B cell (primary cell): ENCODE data around the gene CANT1. TPM values are rescaled to one million over a fixed set of nuclear protein-coding genes. Genes with fewer than 3 reads are reported as not detected.

Experiments used
- ATAC-seq: fragments of 200-7000 bp; cut with Tn5 transposase; one replicate; pipeline ENCODE4 v1.10.0; 2021; ENCODE audit warnings: low read depth, mild to moderate bottlenecking, moderate number of reproducible peaks, moderate library complexity
- CTCF ChIA-PET: fragments of 350-600 bp; sonication (Branson Sonifier 250); formaldehyde crosslinking; loops from one replicate; lab custom pipeline; 2021; ENCODE audit warnings: antibody characterized with exemption, inconsistent platforms; lab: Charles Lee
- POLR2A ChIA-PET: fragments of 350-600 bp; sonication (Branson Sonifier 250); formaldehyde crosslinking; loops from one replicate; lab custom pipeline; 2021; ENCODE audit warnings: antibody characterized with exemption; lab: Charles Lee
- DNase-seq: peaks from one replicate; pipeline ENCODE4 v3.0.0; 2013
- H2AFZ ChIP-seq: 2 replicates; pipeline ENCODE4 v1.6.1; 2012; ENCODE audit warnings: mild to moderate bottlenecking, low read depth, low read length; ENCODE audit not compliant: insufficient read depth, poor library complexity, severe bottlenecking
- H3K27ac ChIP-seq, 2 donors: 1 replicate in 1 of 2; 2 replicates in 1 of 2; pipeline ENCODE4 v1.5.1; 2012 to 2013; ENCODE audit warnings: low read length in 2 of 2, mild to moderate bottlenecking in 2 of 2, moderate library complexity in 1 of 2
- H3K27me3 ChIP-seq, 4 experiments: fragments of 200-600 bp in 1 of 4; sonication (generic) in 1 of 4; replicated peaks in 1 of 4; 1 replicate in 2 of 4; 2 replicates in 2 of 4; pipeline versions ENCODE4 v1.6.1 to v1.7.0; 2013 to 2016; ENCODE audit warnings: low read length in 3 of 4, mild to moderate bottlenecking in 2 of 4, mixed read lengths in 1 of 4, moderate library complexity in 1 of 4; ENCODE audit not compliant: insufficient read depth in 4 of 4, control insufficient read depth in 3 of 4; ENCODE audit errors: control extremely low read depth in 1 of 4
- H3K36me3 ChIP-seq, 2 experiments: replicated peaks in 1 of 2; 1 replicate in 1 of 2; 2 replicates in 1 of 2; pipeline versions ENCODE4 v1.6.1 to v1.7.1; 2013; ENCODE audit warnings: low read length in 1 of 2; ENCODE audit not compliant: insufficient read depth in 2 of 2, control insufficient read depth in 1 of 2; ENCODE audit errors: control extremely low read depth in 1 of 2, extremely low read depth in 1 of 2
- H3K4me1 ChIP-seq, 2 donors: fragments of 200-600 bp in 1 of 2; sonication (generic) in 1 of 2; 1 replicate in 1 of 2; 2 replicates in 1 of 2; pipeline versions ENCODE4 v1.5.1 to v1.6.1; 2013 to 2017; ENCODE audit warnings: low read length in 2 of 2; ENCODE audit not compliant: control insufficient read depth in 2 of 2, insufficient read depth in 2 of 2
- H3K4me2 ChIP-seq: replicated peaks from 2 replicates; pipeline ENCODE3; 2012; ENCODE audit warnings: mild to moderate bottlenecking, low read depth, low read length; ENCODE audit not compliant: poor library complexity, severe bottlenecking
- H3K4me3 ChIP-seq, 5 experiments: fragments of 200-600 bp in 1 of 5; sonication (generic) in 1 of 5; 1 replicate in 3 of 5; 2 replicates in 2 of 5; pipeline versions ENCODE4 v1.5.1 to v1.7.0; 2011 to 2016; ENCODE audit warnings: low read length in 4 of 5, mild to moderate bottlenecking in 4 of 5, low read depth in 2 of 5, control low read depth in 1 of 5, moderate library complexity in 1 of 5; ENCODE audit not compliant: insufficient read depth in 1 of 5; ENCODE audit errors: control extremely low read depth in 1 of 5, extremely low read depth in 1 of 5
- H3K79me2 ChIP-seq: fragments of 200-600 bp; sonication (generic); one replicate; pipeline ENCODE4 v1.6.0; 2016; ENCODE audit warnings: low read length; ENCODE audit not compliant: control insufficient read depth, insufficient read depth
- H3K9ac ChIP-seq: fragments of 200-600 bp; sonication (generic); 2 replicates; pipeline ENCODE4 v1.6.1; 2017; ENCODE audit warnings: mild to moderate bottlenecking, low read length, moderate library complexity
- H3K9me3 ChIP-seq, 3 donors: one replicate each; pipeline versions ENCODE4 v1.6.1 to v1.7.1; 2013; ENCODE audit warnings: low read length in 2 of 3; ENCODE audit not compliant: control insufficient read depth in 2 of 3, insufficient read depth in 1 of 3; ENCODE audit errors: control extremely low read depth in 1 of 3
- H4K20me1 ChIP-seq: 2 replicates; pipeline ENCODE4 v1.6.0; 2012; ENCODE audit warnings: mild to moderate bottlenecking, low read length; ENCODE audit not compliant: insufficient read depth, control insufficient read depth, poor library complexity, severe bottlenecking
- H3K27ac Mint-ChIP-seq: one replicate; pipeline ENCODE4 v1.8.0; 2021; ENCODE audit warnings: mixed read lengths
- H3K27me3 Mint-ChIP-seq: one replicate; pipeline ENCODE4 v1.8.0; 2021; ENCODE audit warnings: mixed read lengths
- H3K4me1 Mint-ChIP-seq: one replicate; pipeline ENCODE4 v1.8.0; 2021; ENCODE audit warnings: mixed read lengths
- H3K4me3 Mint-ChIP-seq: one replicate; pipeline ENCODE4 v1.8.0; 2021; ENCODE audit warnings: mixed read lengths
- H3K9me3 Mint-ChIP-seq: one replicate; pipeline ENCODE4 v1.8.0; 2022; ENCODE audit warnings: mixed read lengths; ENCODE audit not compliant: insufficient read depth
- EZH2 ChIP-seq: IDR thresholded peaks from 2 replicates; pipeline ENCODE4 v1.6.1; 2012; ENCODE audit warnings: borderline replicate concordance, low read depth, mild to moderate bottlenecking, moderate library complexity, low read length; ENCODE audit not compliant: insufficient read depth, poor library complexity, severe bottlenecking
- WGBS: methylation state at CpG from one replicate; pipeline ENCODE4 v1.1.5; 2013; ENCODE audit warnings: missing lambda C conversion rate; ENCODE audit not compliant: insufficient coverage; 5-methylcytosine and 5-hydroxymethylcytosine counted together
- intact Hi-C: fragments of 100-400 bp; cut with micrococcal nuclease; formaldehyde crosslinking; loops from one replicate; pipeline ENCODE4 v1.10.0; 2022
- polyA plus RNA-seq: library from polyadenylated mRNA; depleted of rRNA; stranded (reverse); fragments of >200 nt; gene quantifications from 2 replicates; pipeline ENCODE4 v1.2.3, GENCODE V29; 2012
- total RNA-seq, 2 donors: library from RNA; stranded (reverse); fragments of 120-200 nt in 1 of 2; gene quantifications; 1 replicate in 1 of 2; 2 replicates in 1 of 2; pipeline versions ENCODE4 v1.2.3 to v1.2.4, GENCODE V29; 2013 to 2022
- TF ChIP-seq, protein P1 (sequence below): fragments of 200-600 bp; IDR thresholded peaks from one replicate; pipeline ENCODE4 v1.8.0; 2022; ENCODE audit warnings: antibody characterized with exemption, mild to moderate bottlenecking

CANT1 gene
- total and polyA plus RNA-seq, 2 donors (not counting 1 experiment from before 2014, with no cell fraction given), result 17.3 to 44.2 TPM

DNA sequence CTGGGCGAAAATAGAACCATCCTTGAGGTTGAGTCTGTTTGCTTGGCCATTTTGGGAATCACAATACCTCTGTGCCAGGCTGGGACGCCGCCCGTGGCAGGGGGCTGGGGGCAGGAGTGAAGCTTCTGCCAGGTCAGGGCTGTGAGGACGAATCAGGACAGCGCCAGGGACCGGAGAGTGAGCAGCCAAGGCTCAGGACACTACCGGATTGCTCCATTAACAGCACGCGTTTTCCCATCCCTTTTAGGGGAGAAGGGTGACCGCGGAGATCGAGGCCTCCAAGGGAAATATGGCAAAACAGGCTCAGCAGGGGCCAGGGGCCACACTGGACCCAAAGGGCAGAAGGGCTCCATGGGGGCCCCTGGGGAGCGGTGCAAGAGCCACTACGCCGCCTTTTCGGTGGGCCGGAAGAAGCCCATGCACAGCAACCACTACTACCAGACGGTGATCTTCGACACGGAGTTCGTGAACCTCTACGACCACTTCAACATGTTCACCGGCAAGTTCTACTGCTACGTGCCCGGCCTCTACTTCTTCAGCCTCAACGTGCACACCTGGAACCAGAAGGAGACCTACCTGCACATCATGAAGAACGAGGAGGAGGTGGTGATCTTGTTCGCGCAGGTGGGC is 37.8 kb upstream of the CANT1 start:
- H3K4me3 ChIP-seq, result no peak overlapping the region
- H3K4me1 ChIP-seq, result no peaks in the 10 kb centered on the region
- no peak overlapping the region for H3K9ac ChIP-seq
- Mint-ChIP-seq H3K4me3 (no peak overlapping the region), H3K27ac (no peak overlapping the region), H3K9me3 (no peaks in the 10 kb centered on the region), H3K27me3 (peaks cover 38% of the 10 kb centered on the region), H3K4me1 (peaks cover 1% of the 10 kb centered on the region)
- no peaks in the 10 kb centered on the region for H3K36me3 ChIP-seq
- DNase-seq, result no peak
- H4K20me1 ChIP-seq, result no peaks in the 10 kb centered on the region
- H3K9me3 ChIP-seq, result peaks cover 0 to 6% (median 0%) of the 10 kb centered on the region in 3 donors
- intact Hi-C loops, result loop anchor here (5.0 to 10.0 kb wide), 2 partner anchors 35 to 53 kb away; no protein-coding TSS in a partner anchor
- no peak for ATAC-seq
- H3K4me2 ChIP-seq, result no peak overlapping the region
- H3K79me2 ChIP-seq, result no peaks in the 10 kb centered on the region
- 95% methylated on average over 30 of the region's 30 CpGs for WGBS
- ChIA-PET POLR2A (no interaction called here), CTCF (no interaction called here)
- no peak overlapping the region for H2AFZ ChIP-seq
- TF ChIP-seq, protein P1, sequence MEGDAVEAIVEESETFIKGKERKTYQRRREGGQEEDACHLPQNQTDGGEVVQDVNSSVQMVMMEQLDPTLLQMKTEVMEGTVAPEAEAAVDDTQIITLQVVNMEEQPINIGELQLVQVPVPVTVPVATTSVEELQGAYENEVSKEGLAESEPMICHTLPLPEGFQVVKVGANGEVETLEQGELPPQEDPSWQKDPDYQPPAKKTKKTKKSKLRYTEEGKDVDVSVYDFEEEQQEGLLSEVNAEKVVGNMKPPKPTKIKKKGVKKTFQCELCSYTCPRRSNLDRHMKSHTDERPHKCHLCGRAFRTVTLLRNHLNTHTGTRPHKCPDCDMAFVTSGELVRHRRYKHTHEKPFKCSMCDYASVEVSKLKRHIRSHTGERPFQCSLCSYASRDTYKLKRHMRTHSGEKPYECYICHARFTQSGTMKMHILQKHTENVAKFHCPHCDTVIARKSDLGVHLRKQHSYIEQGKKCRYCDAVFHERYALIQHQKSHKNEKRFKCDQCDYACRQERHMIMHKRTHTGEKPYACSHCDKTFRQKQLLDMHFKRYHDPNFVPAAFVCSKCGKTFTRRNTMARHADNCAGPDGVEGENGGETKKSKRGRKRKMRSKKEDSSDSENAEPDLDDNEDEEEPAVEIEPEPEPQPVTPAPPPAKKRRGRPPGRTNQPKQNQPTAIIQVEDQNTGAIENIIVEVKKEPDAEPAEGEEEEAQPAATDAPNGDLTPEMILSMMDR, result no peak
- no peak for TF ChIP-seq EZH2
- no peak overlapping the region for H3K27ac ChIP-seq
- H3K27me3 ChIP-seq, result peaks cover 0 to 19% (median 0%) of the 10 kb centered on the region in 4 experiments

DNA sequence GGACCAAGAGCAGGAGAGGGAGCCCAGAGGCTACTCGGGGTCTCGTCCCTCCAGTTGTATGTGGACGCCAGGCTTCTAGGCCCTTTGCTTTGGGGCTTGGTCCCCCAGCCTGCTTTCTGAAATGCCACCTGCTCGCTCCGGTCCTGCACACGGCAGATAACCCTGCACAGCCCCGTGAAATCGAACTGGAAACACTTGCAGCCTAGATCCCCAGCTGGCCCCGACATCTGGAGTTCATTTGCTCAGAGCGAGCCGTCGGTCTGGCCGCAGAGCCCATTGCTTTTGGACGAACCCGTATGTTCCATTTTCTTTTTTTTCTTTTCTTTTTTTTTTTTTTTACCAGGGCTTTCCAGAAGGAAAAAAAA is 37.3 kb upstream of the CANT1 start:
- ChIA-PET POLR2A (no interaction called here), CTCF (no interaction called here)
- peaks cover 0 to 6% (median 0%) of the 10 kb centered on the region in 3 donors for H3K9me3 ChIP-seq
- H3K4me3 ChIP-seq, result no peak overlapping the region
- H3K79me2 ChIP-seq, result no peaks in the 10 kb centered on the region
- no peak for ATAC-seq
- Mint-ChIP-seq H3K4me1 (peaks cover 1% of the 10 kb centered on the region), H3K27ac (no peak overlapping the region), H3K4me3 (no peak overlapping the region), H3K27me3 (peaks cover 33% of the 10 kb centered on the region), H3K9me3 (no peaks in the 10 kb centered on the region)
- H3K9ac ChIP-seq, result no peak overlapping the region
- WGBS, result 98% methylated on average over 15 of the region's 15 CpGs
- H4K20me1 ChIP-seq, result no peaks in the 10 kb centered on the region
- no peak for DNase-seq
- no peaks in the 10 kb centered on the region for H3K4me1 ChIP-seq
- H2AFZ ChIP-seq, result no peak overlapping the region
- intact Hi-C loops, result loop anchor here (1.0 to 10.0 kb wide), 3 partner anchors 35 to 344 kb away; no protein-coding TSS in a partner anchor
- no peak for TF ChIP-seq EZH2
- TF ChIP-seq, protein P1, result no peak
- H3K27me3 ChIP-seq, result peaks cover 0 to 19% (median 0%) of the 10 kb centered on the region in 4 experiments
- no peaks in the 10 kb centered on the region for H3K36me3 ChIP-seq
- no peak overlapping the region for H3K4me2 ChIP-seq
- no peak overlapping the region for H3K27ac ChIP-seq
